ENCODE data around the gene GCN1. TPM values are rescaled to one million over a fixed set of nuclear protein-coding genes. Genes with fewer than 3 reads are reported as not detected.
A peak's percentile ranks its signal among the peaks of the same experiment; 100 is the strongest.

GCN1 gene
- total RNA-seq, 2 donors from 2014 or later, result 39.7 to 83.1 TPM

DNA sequence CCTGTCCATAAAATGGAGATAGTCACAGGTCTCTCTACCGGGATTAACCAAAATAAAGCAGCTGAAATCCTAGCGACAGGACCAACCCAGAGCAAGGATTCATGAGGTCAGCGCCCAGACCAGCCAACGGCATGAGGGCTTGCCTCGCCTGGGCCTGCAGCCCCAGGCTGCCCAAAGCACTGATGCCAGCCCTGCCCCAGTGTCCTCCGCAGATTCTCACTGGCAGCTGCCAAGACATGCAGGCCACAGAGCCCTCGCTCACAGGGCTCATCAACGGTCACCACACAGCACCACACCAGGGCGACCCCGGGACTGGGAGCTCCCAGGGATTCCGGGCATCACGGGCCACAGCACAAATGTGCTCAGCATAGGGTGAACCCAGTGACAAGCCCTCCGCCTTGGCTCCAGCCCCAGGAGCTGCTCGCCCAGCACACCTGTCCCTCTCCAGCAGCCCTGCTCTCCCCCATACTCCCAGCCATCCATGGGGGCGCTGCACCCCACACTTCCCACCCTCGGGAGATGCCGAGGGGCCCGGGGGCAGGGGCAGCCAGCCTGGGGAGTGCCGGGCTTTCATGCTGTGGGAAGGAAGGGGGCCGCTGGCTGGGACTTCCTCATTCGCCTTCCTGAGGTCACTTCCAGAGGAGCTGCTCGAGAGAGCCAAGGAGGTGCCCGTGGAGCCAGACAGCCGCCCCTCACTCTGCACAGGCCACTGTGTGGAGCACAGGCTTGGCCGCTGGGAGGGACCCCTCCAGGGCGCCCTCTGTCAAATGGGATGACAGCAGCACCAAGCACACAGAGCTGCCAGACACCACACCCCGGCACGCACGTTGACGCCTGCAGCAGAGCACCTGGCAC, 92.1 kb downstream of the GCN1 start:
- H3K36me3 ChIP-seq (replicated peaks in 1 of 2; ENCODE audit: insufficient read depth in 1 of 2, low read depth in 2 of 2), result peaks cover 0 to 10% of the 10 kb centered on the region in 2 donors
- no peak overlapping the region for H3K27ac ChIP-seq
- peaks cover 15% of the 10 kb centered on the region for H3K4me1 ChIP-seq
- no peak for DNase-seq
- H3K27me3 ChIP-seq, result no peaks in the 10 kb centered on the region
- no peak for TF ChIP-seq POLR2A (IDR thresholded peaks at IDR 0.05)
- TF ChIP-seq, protein P1, sequence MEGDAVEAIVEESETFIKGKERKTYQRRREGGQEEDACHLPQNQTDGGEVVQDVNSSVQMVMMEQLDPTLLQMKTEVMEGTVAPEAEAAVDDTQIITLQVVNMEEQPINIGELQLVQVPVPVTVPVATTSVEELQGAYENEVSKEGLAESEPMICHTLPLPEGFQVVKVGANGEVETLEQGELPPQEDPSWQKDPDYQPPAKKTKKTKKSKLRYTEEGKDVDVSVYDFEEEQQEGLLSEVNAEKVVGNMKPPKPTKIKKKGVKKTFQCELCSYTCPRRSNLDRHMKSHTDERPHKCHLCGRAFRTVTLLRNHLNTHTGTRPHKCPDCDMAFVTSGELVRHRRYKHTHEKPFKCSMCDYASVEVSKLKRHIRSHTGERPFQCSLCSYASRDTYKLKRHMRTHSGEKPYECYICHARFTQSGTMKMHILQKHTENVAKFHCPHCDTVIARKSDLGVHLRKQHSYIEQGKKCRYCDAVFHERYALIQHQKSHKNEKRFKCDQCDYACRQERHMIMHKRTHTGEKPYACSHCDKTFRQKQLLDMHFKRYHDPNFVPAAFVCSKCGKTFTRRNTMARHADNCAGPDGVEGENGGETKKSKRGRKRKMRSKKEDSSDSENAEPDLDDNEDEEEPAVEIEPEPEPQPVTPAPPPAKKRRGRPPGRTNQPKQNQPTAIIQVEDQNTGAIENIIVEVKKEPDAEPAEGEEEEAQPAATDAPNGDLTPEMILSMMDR (IDR thresholded peaks at IDR 0.05), result no peak
- H3K4me3 ChIP-seq, result no peak overlapping the region
- no peaks in the 10 kb centered on the region for H3K9me3 ChIP-seq
- intact Hi-C loops (cut with DNase I), result no loop called here
- ATAC-seq, result no peak
- WGBS, 2 donors, result 79 to 85% methylated on average over 9 to 29 of the region's 30 CpGs

DNA sequence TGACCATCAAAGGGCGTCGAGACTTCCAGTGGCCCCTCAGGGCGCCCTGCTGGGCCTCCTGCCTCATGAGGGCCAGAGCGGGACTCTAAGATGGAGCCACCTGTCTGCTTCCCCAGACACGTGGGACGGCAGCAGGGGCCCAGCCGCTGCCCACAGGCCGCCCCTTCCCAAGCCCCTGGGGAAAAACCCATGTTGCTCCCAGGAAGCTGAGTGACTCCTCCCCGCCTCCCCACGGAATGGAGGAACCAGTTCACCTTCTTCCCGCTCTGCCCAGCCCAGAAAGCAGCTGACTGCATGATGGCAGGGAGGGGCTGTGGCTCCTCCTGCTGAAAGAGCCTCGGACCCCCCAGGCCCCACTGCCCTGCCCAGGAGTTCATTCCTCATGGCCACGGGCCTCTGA, 92.9 kb downstream of the GCN1 start:
- H3K27ac ChIP-seq, result no peak overlapping the region
- H3K27me3 ChIP-seq, result no peaks in the 10 kb centered on the region
- intact Hi-C loops (cut with DNase I), result no loop called here
- DNase-seq (no peak), ATAC-seq (no peak)
- TF ChIP-seq, protein P1 (IDR thresholded peaks at IDR 0.05), result no peak
- TF ChIP-seq POLR2A (IDR thresholded peaks at IDR 0.05), result no peak
- no peaks in the 10 kb centered on the region for H3K9me3 ChIP-seq
- peaks cover 15% of the 10 kb centered on the region for H3K4me1 ChIP-seq
- WGBS, 2 donors, result 67 to 75% methylated on average over 2 to 13 of the region's 13 CpGs
- H3K4me3 ChIP-seq, result no peak overlapping the region
- peaks cover 0 to 15% of the 10 kb centered on the region in 2 donors for H3K36me3 ChIP-seq (replicated peaks in 1 of 2; ENCODE audit: insufficient read depth in 1 of 2, low read depth in 2 of 2)

DNA sequence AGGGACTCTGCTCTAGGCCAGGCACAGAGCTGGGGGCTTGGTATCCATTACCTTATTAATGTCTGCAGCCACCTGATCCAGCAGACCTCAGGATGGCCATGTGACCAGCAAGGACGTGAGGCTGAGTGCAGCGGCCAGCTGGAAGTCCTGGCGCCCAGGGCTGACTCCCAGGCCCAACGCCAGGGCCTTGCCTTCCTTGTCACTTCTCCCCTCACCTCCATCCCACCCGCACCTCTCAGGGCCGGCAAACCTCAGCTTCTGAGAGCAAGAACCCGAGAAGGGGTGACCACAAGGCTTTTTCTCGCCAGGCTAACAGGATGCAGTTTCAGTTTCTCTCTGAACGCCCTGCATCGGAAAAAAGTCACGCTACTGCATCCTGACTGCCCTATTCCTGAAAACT, 93.3 kb downstream of the GCN1 start:
- no peaks in the 10 kb centered on the region for H3K9me3 ChIP-seq
- no peak overlapping the region for H3K27ac ChIP-seq
- DNase-seq, result peak in 2 of 4 donors; percentile 27 to 34
- 49 to 74% methylated on average over 10 to 11 of the region's 11 CpGs for WGBS, 2 donors
- H3K27me3 ChIP-seq, result no peaks in the 10 kb centered on the region
- peak; percentile 43 for ATAC-seq
- H3K36me3 ChIP-seq (replicated peaks in 1 of 2; ENCODE audit: insufficient read depth in 1 of 2, low read depth in 2 of 2), result peaks cover 0 to 18% of the 10 kb centered on the region in 2 donors
- intact Hi-C loops (cut with DNase I), result no loop called here
- no peak overlapping the region for H3K4me3 ChIP-seq
- H3K4me1 ChIP-seq, result peaks cover 15% of the 10 kb centered on the region
- TF ChIP-seq, protein P1 (IDR thresholded peaks at IDR 0.05), result no peak
- TF ChIP-seq POLR2A (IDR thresholded peaks at IDR 0.05), result no peak

DNA sequence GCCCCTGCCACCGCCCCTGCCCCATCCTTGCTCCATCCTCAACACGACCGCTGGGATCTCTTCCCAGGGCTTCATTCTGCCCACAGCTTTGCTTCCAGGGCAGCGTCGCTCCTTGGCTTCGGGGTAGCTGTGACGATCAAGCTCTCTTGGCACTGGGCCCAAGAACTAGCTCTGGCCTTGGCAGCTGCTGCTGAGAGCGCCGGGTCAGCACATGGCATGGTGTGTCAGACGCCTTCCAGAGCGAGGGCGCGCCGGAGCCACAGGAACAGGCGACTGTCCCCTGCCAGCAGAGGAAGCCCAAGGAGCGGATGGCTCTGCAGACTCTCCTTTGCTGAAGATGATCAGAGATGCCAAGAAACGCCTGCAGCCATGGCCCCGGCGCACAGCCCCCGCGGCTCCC, 93.9 kb downstream of the GCN1 start:
- H3K4me3 ChIP-seq, result no peak overlapping the region
- H3K9me3 ChIP-seq, result no peaks in the 10 kb centered on the region
- peaks cover 15% of the 10 kb centered on the region for H3K4me1 ChIP-seq
- no peaks in the 10 kb centered on the region for H3K27me3 ChIP-seq
- 52 to 92% methylated on average over 4 to 21 of the region's 21 CpGs for WGBS, 2 donors
- DNase-seq (peak; percentile 61 to 84 (median 76)), ATAC-seq (peak; percentile 51)
- H3K27ac ChIP-seq, result no peak overlapping the region
- H3K36me3 ChIP-seq (replicated peaks in 1 of 2; ENCODE audit: insufficient read depth in 1 of 2, low read depth in 2 of 2), result peaks cover 0 to 18% of the 10 kb centered on the region in 2 donors
- intact Hi-C loops (cut with DNase I), result no loop called here
- TF ChIP-seq, protein P1 (IDR thresholded peaks at IDR 0.05), result no peak
- no peak for TF ChIP-seq POLR2A (IDR thresholded peaks at IDR 0.05)

All from body of pancreas (tissue), 4 donors.